Measurements from ENCODE around the gene ZRANB3.

- TF ChIP-seq CTCF (IDR thresholded peaks at IDR 0.05; ENCODE audit: low read length) (no peak), EZH2 (IDR thresholded peaks at IDR 0.05; ENCODE audit: borderline replicate concordance, low read length) (no peak)
Observed at GRCh38 chr2:135142323-135142722, 388.7 kb downstream of the ZRANB3 start.

Measured in OCI-LY1 (cell line).